ENCODE data around the gene CTSA. TPM values are rescaled to one million over a fixed set of nuclear protein-coding genes. Genes with fewer than 3 reads are reported as not detected.

Gene CTSA
- total RNA-seq, 1 donor from 2014 or later = 69.0 TPM

GRCh38 chr20:45944965-45945677 is 54.0 kb downstream of the CTSA start:
- H3K4me1 Mint-ChIP-seq (ENCODE audit: low read depth, unreplicated experiment) = peaks cover 8% of the 10 kb centered on the region
- Histone ChIP-seq H4K20me1 (ENCODE audit: insufficient read depth, low read length) (peaks cover 15% of the 10 kb centered on the region), H3K4me3 (ENCODE audit: insufficient read depth, low read depth, low read length) (no peak overlapping the region), H3K36me3 (ENCODE audit: insufficient read depth, low read length) (peaks cover 29% of the 10 kb centered on the region), H2AFZ (ENCODE audit: low read depth, low read length) (no peak overlapping the region), H3K9me3 (ENCODE audit: insufficient read depth, low read depth, low read length) (no peaks in the 10 kb centered on the region), H3K4me2 (ENCODE audit: low read length) (no peak overlapping the region), H3K9ac (ENCODE audit: low read length) (no peak overlapping the region), H3K27ac (ENCODE audit: low read depth, low read length) (no peak overlapping the region), H3K4me1 (ENCODE audit: insufficient read depth, low read length) (peaks cover 4% of the 10 kb centered on the region), H3K79me2 (ENCODE audit: insufficient read depth, low read length) (no peaks in the 10 kb centered on the region), H3K27me3 (ENCODE audit: insufficient read depth, low read length) (no peaks in the 10 kb centered on the region)
- no peak for TF ChIP-seq EZH2 (IDR thresholded peaks at IDR 0.05; ENCODE audit: insufficient read depth, low read length)
- TF ChIP-seq CTCF (IDR thresholded peaks at IDR 0.05; ENCODE audit: insufficient read depth, low read depth, low read length) = peak; percentile 14
- H3K27me3 Mint-ChIP-seq (ENCODE audit: low read depth, unreplicated experiment) = no peaks in the 10 kb centered on the region
- H3K27ac Mint-ChIP-seq (ENCODE audit: unreplicated experiment) = no peak overlapping the region
- no peaks in the 10 kb centered on the region for H3K9me3 Mint-ChIP-seq (ENCODE audit: unreplicated experiment)
- H3K4me3 Mint-ChIP-seq (ENCODE audit: unreplicated experiment) = no peak overlapping the region
- DNase-seq (ENCODE audit: low read depth) (no peak), FAIRE-seq (no peak)
- H3K36me3 Mint-ChIP-seq (ENCODE audit: low read depth, unreplicated experiment) = peaks cover 28% of the 10 kb centered on the region

GRCh38 chr20:45945678-45946148 is 54.6 kb downstream of the CTSA start:
- Histone ChIP-seq H3K27ac (ENCODE audit: low read depth, low read length) (no peak overlapping the region), H3K79me2 (ENCODE audit: insufficient read depth, low read length) (no peaks in the 10 kb centered on the region), H3K36me3 (ENCODE audit: insufficient read depth, low read length) (peaks cover 32% of the 10 kb centered on the region), H4K20me1 (ENCODE audit: insufficient read depth, low read length) (peaks cover 21% of the 10 kb centered on the region), H3K27me3 (ENCODE audit: insufficient read depth, low read length) (no peaks in the 10 kb centered on the region), H3K9me3 (ENCODE audit: insufficient read depth, low read depth, low read length) (no peaks in the 10 kb centered on the region), H3K4me2 (ENCODE audit: low read length) (no peak overlapping the region), H3K4me1 (ENCODE audit: insufficient read depth, low read length) (peaks cover 4% of the 10 kb centered on the region), H2AFZ (ENCODE audit: low read depth, low read length) (no peak overlapping the region), H3K9ac (ENCODE audit: low read length) (no peak overlapping the region), H3K4me3 (ENCODE audit: insufficient read depth, low read depth, low read length) (no peak overlapping the region)
- peak; percentile 22 for DNase-seq (ENCODE audit: low read depth)
- peaks cover 31% of the 10 kb centered on the region for H3K36me3 Mint-ChIP-seq (ENCODE audit: low read depth, unreplicated experiment)
- no peak overlapping the region for H3K4me3 Mint-ChIP-seq (ENCODE audit: unreplicated experiment)
- FAIRE-seq = no peak
- no peaks in the 10 kb centered on the region for H3K27me3 Mint-ChIP-seq (ENCODE audit: low read depth, unreplicated experiment)
- peaks cover 8% of the 10 kb centered on the region for H3K4me1 Mint-ChIP-seq (ENCODE audit: low read depth, unreplicated experiment)
- no peak overlapping the region for H3K27ac Mint-ChIP-seq (ENCODE audit: unreplicated experiment)
- no peaks in the 10 kb centered on the region for H3K9me3 Mint-ChIP-seq (ENCODE audit: unreplicated experiment)
- TF ChIP-seq CTCF (IDR thresholded peaks at IDR 0.05; ENCODE audit: insufficient read depth, low read depth, low read length) (no peak), EZH2 (IDR thresholded peaks at IDR 0.05; ENCODE audit: insufficient read depth, low read length) (no peak)

Measured in astrocyte (in vitro differentiated cells and primary cell).